GM21576 (cell line): ENCODE data around the gene ZNF318.
A peak's percentile ranks its signal among the peaks of the same experiment; 100 is the strongest.
"Not testable (repeated sequence)": the region's sequence is repeated elsewhere in the genome, so short reads cannot be mapped to it uniquely, and the experiment has no call there.

Experiments
- ATAC-seq: cut with Tn5 transposase; IDR thresholded peaks from one replicate; pipeline ENCODE4 v1.9.1; 2021; ENCODE audit warnings: mild to moderate bottlenecking, moderate library complexity; ENCODE audit not compliant: unreplicated experiment

ZNF318 gene

GRCh38 chr6:43338243-43338642, 31.2 kb downstream of the ZNF318 start:
- peak; percentile 51 for ATAC-seq

- ATAC-seq: no peak
Observed at GRCh38 chr6:43336382-43336781, 33.1 kb downstream of the ZNF318 start.

- no peak for ATAC-seq
Observed at GRCh38 chr6:43335469-43335868, 34.0 kb downstream of the ZNF318 start.

GRCh38 chr6:43334466-43335095, 34.9 kb downstream of the ZNF318 start:
- ATAC-seq: no peak

- ATAC-seq: no peak
Observed at GRCh38 chr6:43331891-43332290, 37.6 kb downstream of the ZNF318 start.

- ATAC-seq: no peak
Observed at GRCh38 chr6:43331470-43331869, 38.0 kb downstream of the ZNF318 start.

- no peak for ATAC-seq
Observed at GRCh38 chr6:43328528-43328927, 40.9 kb downstream of the ZNF318 start.

- ATAC-seq: no peak
Observed at GRCh38 chr6:43325876-43326275, 43.6 kb downstream of the ZNF318 start.

GRCh38 chr6:43318011-43318410, 51.4 kb downstream of the ZNF318 start:
- no peak for ATAC-seq

- no peak for ATAC-seq
Observed at GRCh38 chr6:43313813-43314212, 55.6 kb downstream of the ZNF318 start.

- ATAC-seq: no peak
Observed at GRCh38 chr6:43311666-43312065, 57.8 kb downstream of the ZNF318 start.

- no peak for ATAC-seq
Observed at GRCh38 chr6:43310624-43311023, 58.8 kb downstream of the ZNF318 start.

- no peak for ATAC-seq
Observed at GRCh38 chr6:43310134-43310533, 59.3 kb downstream of the ZNF318 start.

GRCh38 chr6:43308990-43309477, 60.4 kb downstream of the ZNF318 start:
- ATAC-seq: no peak

- ATAC-seq: peak; percentile 50
Observed at GRCh38 chr6:43308101-43308989, 61.1 kb downstream of the ZNF318 start, which contains the start of gene CRIP3. TSS of gene CRIP3 (minus strand) at chr6:43308826. CDS start at chr6:43308792, 34 bp downstream.

- ATAC-seq: no peak
Observed at GRCh38 chr6:43307451-43308100, 61.9 kb downstream of the ZNF318 start.

GRCh38 chr6:43306086-43306485, 63.4 kb downstream of the ZNF318 start:
- no peak for ATAC-seq

- no peak for ATAC-seq
Observed at GRCh38 chr6:43304882-43305281, 64.6 kb downstream of the ZNF318 start.

- ATAC-seq: no peak
Observed at GRCh38 chr6:43304361-43304760, 65.1 kb downstream of the ZNF318 start.

- ATAC-seq: no peak
Observed at GRCh38 chr6:43303751-43304331, 65.6 kb downstream of the ZNF318 start.

GRCh38 chr6:43303006-43303405, 66.4 kb downstream of the ZNF318 start:
- not testable (repeated sequence) for ATAC-seq
